22Rv1 (cell line): ENCODE measurements around the gene C2orf72.

Experiments used
- CTCF ChIP-seq: fragments of 450-650 bp; IDR thresholded peaks from 2 replicates; pipeline ENCODE4 v1.5.1; 2017; ENCODE audit warnings: mild to moderate bottlenecking
- ZFX ChIP-seq: fragments of 450-650 bp; IDR thresholded peaks from 2 replicates; pipeline ENCODE4 v1.6.1; 2017; ENCODE audit warnings: antibody characterized with exemption, borderline replicate concordance

DNA sequence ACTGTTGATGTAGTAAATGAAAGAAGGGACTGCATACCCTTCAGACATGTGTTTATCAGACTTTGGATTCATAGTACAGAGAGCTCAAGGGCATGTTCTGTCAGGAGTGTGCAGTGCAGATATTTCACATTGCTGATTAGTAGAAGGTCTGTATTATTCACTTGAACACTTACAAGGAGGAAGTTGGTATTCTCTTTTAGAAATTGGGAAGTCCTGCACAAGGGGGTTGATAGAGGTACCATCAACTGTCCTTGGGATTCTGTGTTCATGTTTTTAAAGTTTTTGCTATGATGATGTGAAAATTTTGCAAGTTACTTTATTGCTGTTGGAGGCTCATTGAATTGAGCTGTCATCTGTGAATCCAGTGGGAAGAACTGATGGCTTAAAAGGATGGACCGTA, 26.0 kb downstream of the C2orf72 start:
- TF ChIP-seq CTCF, result no peak
- TF ChIP-seq ZFX, result no peak
